ENCODE results near the gene CIB1.

CIB1 gene

GRCh38 chr15:90239371-90239770 is 5.6 kb upstream of the CIB1 start:
- no peak for DNase-seq

- peak in 1 of 2 experiments; percentile 97 for DNase-seq
These were observed 601 bp upstream of the CIB1 start, which contains the start of gene GDPGP1 for GRCh38 chr15:90234096-90234988. GDPGP1 (plus strand) TSS chr15:90234209; CDS start chr15:90240909, 6,700 bp downstream.

- no peak for DNase-seq
These were observed 777 bp downstream of the CIB1 start for GRCh38 chr15:90232941-90233386.

DNA sequence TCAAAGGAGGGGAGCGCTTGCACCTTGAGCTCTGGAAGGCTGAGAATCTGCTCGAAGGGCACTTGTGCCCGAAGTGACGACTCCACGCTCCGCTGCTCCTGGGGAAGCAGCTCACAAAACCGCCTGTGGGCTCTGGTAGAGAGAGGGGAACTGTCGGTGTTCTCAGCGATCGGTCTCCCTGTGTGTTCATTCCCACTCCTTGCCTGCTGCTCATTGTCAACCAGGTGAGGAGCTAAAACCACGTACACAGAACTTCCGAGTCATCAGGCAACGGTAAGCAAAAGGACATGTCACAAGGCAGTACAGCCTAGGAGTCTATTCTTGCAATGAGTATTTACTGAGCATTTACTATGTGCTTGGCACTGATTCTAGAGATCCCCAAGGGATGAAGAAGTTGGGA is 1.5 kb downstream of the CIB1 start:
- DNase-seq, result no peak

GRCh38 chr15:90231028-90232017 is 2.4 kb downstream of the CIB1 start:
- DNase-seq, result no peak

- no peak for DNase-seq
These were observed 3.1 kb downstream of the CIB1 start for GRCh38 chr15:90230610-90231009.

GRCh38 chr15:90230071-90230494 is 3.7 kb downstream of the CIB1 start:
- DNase-seq, result no peak

DNA sequence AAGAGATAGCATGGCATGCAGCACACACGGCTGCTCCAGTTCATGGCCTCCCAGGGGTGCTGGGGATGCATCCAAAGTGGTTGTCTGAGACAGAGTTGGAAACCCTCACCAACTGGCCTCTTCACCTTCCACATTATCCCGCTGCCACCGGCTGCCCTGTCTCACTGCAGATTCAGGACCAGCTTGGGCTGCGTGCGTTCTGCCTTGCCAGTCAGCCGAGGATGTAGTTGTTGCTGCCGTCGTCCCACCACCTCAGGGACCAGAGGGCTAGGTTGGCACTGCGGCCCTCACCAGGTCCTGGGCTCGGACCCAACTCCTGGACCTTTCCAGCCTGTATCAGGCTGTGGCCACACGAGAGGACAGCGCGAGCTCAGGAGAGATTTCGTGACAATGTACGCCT is 4.8 kb downstream of the CIB1 start:
- DNase-seq, result no peak

DNA sequence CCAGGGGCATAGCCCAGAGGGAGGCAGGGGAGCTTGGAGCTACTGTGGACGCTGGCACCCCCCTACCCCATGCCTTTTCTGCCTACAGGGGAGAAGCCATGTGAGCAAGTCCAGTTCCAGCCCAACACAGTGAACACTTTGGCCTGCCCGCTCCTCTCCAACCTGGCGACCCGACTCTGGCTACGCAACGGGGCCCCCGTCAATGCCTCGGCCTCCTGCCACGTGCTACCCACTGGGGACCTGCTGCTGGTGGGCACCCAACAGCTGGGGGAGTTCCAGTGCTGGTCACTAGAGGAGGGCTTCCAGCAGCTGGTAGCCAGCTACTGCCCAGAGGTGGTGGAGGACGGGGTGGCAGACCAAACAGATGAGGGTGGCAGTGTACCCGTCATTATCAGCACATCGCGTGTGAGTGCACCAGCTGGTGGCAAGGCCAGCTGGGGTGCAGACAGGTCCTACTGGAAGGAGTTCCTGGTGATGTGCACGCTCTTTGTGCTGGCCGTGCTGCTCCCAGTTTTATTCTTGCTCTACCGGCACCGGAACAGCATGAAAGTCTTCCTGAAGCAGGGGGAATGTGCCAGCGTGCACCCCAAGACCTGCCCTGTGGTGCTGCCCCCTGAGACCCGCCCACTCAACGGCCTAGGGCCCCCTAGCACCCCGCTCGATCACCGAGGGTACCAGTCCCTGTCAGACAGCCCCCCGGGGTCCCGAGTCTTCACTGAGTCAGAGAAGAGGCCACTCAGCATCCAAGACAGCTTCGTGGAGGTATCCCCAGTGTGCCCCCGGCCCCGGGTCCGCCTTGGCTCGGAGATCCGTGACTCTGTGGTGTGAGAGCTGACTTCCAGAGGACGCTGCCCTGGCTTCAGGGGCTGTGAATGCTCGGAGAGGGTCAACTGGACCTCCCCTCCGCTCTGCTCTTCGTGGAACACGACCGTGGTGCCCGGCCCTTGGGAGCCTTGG is 5.6 kb downstream of the CIB1 start:
- no peak for DNase-seq

DNA sequence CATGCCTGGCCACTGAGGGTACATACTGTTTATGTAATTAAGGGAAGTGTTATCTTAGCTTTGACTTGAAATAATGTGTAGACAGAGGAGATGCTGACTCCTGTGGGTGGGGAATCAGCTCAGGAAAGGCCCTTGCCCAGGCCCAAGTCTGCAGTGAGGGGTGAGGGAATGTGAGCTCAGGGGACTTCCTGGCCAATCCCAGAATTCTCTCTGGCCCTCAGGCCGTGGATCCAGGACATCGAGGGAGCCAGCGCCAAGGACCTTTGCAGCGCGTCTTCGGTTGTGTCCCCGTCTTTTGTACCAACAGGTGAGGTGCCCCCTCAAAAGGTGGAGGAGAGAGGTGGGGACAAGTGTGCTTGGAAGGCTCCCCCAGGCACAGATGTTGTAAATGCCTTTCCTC is 6.4 kb downstream of the CIB1 start:
- no peak for DNase-seq

- DNase-seq, result no peak
These were observed 8.1 kb downstream of the CIB1 start for GRCh38 chr15:90225504-90226234.

GRCh38 chr15:90225047-90225446 is 8.7 kb downstream of the CIB1 start:
- DNase-seq, result no peak

- DNase-seq, result no peak
These were observed 10.1 kb downstream of the CIB1 start for GRCh38 chr15:90223441-90224165.

DNA sequence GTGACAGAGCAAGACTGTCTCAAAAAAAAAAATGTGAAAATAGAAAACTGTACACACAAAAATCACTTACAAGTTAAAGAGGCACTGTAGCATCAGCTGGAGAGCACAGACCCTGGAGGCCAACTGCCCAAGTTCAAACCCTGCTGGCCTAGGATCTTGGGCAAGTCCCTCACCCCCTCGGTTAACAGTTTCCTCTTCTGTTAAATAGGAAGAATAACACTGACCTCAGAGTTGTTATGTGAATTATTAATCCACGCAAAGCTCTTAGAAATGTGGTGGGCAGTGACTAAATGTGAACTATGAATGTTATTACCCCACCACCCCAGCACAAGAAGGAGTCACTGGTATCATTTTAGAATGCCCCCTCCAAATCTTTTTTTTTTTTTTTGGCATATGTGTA is 11.2 kb downstream of the CIB1 start:
- no peak for DNase-seq

- DNase-seq, result peak; percentile 40 to 80
These were observed 12.4 kb downstream of the CIB1 start for GRCh38 chr15:90221246-90221900.

DNA sequence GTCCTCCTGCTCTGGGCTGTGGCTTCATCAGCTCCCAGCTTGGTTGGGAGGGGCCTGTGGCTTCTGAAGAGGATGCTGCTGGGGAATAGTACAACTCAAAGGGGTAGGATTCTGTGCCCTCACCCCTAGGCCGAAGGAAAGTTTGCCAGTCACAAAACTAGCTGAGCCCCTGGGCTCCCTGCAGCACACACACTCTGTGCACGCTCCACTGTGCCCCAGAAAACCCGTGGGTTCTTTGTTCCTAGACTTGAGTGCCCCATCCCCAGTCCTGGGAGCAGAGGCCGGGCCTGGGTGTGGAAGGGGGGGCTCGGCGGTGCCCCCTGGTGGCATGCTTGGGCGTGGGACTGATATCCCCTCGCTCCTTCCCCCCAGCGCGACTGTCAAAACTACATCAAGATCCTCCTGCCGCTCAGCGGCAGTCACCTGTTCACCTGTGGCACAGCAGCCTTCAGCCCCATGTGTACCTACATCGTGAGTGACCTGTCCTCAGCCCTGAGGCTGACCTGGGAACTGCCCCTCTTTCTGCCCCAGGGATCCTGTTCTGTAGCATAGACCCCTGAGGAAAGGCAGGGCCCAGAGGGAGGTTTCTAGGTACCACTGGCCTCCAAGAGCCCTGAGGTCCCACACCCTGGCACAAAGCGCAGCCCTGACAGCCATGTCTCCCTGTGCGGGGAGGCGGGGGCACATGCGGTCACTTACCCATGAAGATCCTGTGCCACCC is 14.2 kb downstream of the CIB1 start:
- peak in 1 of 2 experiments; percentile 8 for DNase-seq

GRCh38 chr15:90217671-90218394 is 15.9 kb downstream of the CIB1 start:
- no peak for DNase-seq

DNA sequence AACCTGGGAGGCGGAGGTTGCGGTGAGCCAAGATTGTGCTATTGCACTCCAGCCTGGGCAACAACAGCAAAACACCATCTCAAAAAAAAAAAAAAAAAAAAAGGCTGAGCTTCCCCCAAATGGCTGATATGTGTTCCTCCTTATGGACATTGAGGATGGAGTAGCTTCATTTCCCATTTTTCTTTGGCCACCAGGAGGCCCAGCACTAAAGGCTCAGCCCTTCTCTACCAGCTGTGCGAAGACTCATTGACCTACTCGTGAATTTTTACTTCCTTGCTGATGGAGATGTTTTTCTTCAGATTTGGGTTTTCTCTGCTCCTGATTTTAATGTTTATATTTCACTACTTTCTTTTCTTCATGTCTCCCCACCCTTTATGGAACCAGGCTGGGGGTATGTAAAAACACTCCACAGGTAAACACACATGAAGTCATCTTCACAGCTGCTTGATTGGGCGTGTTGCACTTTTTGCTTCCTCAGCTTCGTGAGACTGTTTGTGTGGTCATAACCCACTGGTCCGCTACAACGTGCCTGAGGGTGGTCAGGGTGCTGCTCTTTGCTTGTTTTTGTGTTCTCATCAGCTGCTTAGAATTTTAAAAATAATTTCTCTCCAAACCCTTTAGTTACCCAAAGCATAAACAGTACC is 19.1 kb downstream of the CIB1 start:
- no peak for DNase-seq
